ENCODE results near the gene PTPRO. TPM values are rescaled to one million over a fixed set of nuclear protein-coding genes. Genes with fewer than 3 reads are reported as not detected.

The PTPRO gene
- total and polyA plus RNA-seq, 12 donors, result 0.21 to 5.4 (median 0.64) TPM; not detected in 1

- WGBS, 2 donors, result 64 to 66% methylated on average over 4 of the region's 4 CpGs
- intact Hi-C loops (cut with DNase I), result loop anchor here in 5 of 10 donors (5.0 to 10.0 kb wide), 4 partner anchors 41 to 321 kb away; no protein-coding TSS in a partner anchor
- Histone ChIP-seq H3K4me3 (no peak overlapping the region), H3K36me3 (no peaks in the 10 kb centered on the region), H3K4me1 (peaks cover 0 to 35% (median 0%) of the 10 kb centered on the region in 9 donors), H3K27me3 (no peaks in the 10 kb centered on the region), H3K27ac (no peak overlapping the region), H3K9me3 (no peaks in the 10 kb centered on the region)
- no peak for ATAC-seq
- no peak for TF ChIP-seq CTCF (IDR thresholded peaks at IDR 0.05)
- DNase-seq, result no peak
Measured at GRCh38 chr12:15536446-15536845, 214.1 kb downstream of the PTPRO start.

DNA sequence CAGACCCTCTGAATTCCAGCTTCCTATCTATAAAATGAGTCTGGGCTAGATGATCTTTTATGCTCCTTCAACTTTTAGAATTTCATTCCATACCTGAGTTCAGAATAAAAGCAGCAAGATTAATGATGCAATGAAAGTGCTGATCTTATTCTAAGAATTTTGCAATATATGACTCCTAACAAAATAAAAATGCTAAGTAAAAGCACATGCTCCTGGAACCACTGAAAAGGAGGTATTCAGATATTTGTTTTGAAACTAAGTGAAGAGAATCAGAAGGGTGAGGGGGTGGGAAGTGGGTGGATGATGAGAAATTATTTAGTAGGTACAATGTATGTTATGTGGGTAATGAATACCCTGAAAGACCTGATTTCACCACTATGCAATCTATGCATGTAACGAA, 216.6 kb downstream of the PTPRO start:
- Histone ChIP-seq H3K36me3 (no peaks in the 10 kb centered on the region), H3K27ac (no peak overlapping the region), H3K4me3 (no peak overlapping the region), H3K4me1 (peaks cover 0 to 33% (median 0%) of the 10 kb centered on the region in 9 donors), H3K27me3 (no peaks in the 10 kb centered on the region), H3K9me3 (no peaks in the 10 kb centered on the region)
- ATAC-seq (no peak), DNase-seq (no peak)
- 83 to 90% methylated on average over 1 of the region's 1 CpG for WGBS, 2 donors
- intact Hi-C loops (cut with DNase I), result loop anchor here in 5 of 10 donors (5.0 to 10.0 kb wide), 4 partner anchors 38 to 318 kb away; no protein-coding TSS in a partner anchor
- TF ChIP-seq CTCF (IDR thresholded peaks at IDR 0.05), result no peak

DNA sequence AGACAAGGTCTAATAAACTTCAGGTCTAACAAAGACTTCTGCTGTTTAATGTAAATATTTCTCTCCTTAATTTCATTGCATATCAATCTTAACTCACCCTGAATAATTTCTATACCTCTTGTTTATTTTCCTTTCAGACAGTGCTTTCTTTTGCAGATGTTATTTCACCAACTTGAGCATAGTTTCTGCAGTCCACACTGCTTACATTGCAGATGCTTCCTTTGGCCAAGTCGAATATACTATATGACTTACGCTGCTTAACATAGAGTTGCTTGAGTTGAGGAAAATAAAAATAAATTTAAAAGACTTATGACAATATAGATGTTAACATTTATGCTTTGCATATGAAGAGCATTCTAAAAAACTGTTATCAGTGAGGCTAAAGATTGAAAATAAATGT, 217.7 kb downstream of the PTPRO start:
- H3K27ac ChIP-seq, result no peak overlapping the region
- no peaks in the 10 kb centered on the region for H3K36me3 ChIP-seq
- no peaks in the 10 kb centered on the region for H3K9me3 ChIP-seq
- no peak overlapping the region for H3K4me3 ChIP-seq
- DNase-seq (no peak), ATAC-seq (no peak)
- TF ChIP-seq CTCF (IDR thresholded peaks at IDR 0.05), result no peak
- H3K4me1 ChIP-seq, result peaks cover 0 to 30% (median 0%) of the 10 kb centered on the region in 9 donors
- H3K27me3 ChIP-seq, result no peaks in the 10 kb centered on the region
- 71 to 76% methylated on average over 2 of the region's 2 CpGs for WGBS, 2 donors
- intact Hi-C loops (cut with DNase I), result no loop called here

GRCh38 chr12:15540469-15540872, 218.2 kb downstream of the PTPRO start:
- no peak for TF ChIP-seq CTCF (IDR thresholded peaks at IDR 0.05)
- H3K27ac ChIP-seq, result no peak overlapping the region
- no peak overlapping the region for H3K4me3 ChIP-seq
- DNase-seq (no peak), ATAC-seq (no peak)
- no peaks in the 10 kb centered on the region for H3K9me3 ChIP-seq
- no peaks in the 10 kb centered on the region for H3K27me3 ChIP-seq
- 61 to 66% methylated on average over 1 of the region's 1 CpG for WGBS, 2 donors
- H3K4me1 ChIP-seq, result peaks cover 0 to 30% (median 0%) of the 10 kb centered on the region in 9 donors
- intact Hi-C loops (cut with DNase I), result no loop called here
- no peaks in the 10 kb centered on the region for H3K36me3 ChIP-seq

All from heart right ventricle (tissue), 16 donors.